Breast epithelium (tissue), 3 donors: ENCODE measurements around the gene TMX2.

Experiments used
- POLR2A ChIP-seq: fragments of 450-650 bp; IDR thresholded peaks from one replicate; pipeline ENCODE4 v1.6.1; 2016; ENCODE audit warnings: antibody characterized with exemption, mild to moderate bottlenecking, moderate library complexity
- POLR2AphosphoS5 ChIP-seq, 3 donors: sonication (generic); formaldehyde crosslinking; IDR thresholded peaks; one replicate each; pipeline ENCODE4 v1.6.1; 2017; ENCODE audit warnings: antibody characterized with exemption in 3 of 3
- TF ChIP-seq, protein P1 (sequence below), 3 donors: fragments of 450-650 bp; IDR thresholded peaks; one replicate each; pipeline ENCODE4 v1.5.1; 2016 to 2017; ENCODE audit warnings: antibody characterized with exemption in 3 of 3, mild to moderate bottlenecking in 3 of 3, moderate library complexity in 3 of 3

DNA sequence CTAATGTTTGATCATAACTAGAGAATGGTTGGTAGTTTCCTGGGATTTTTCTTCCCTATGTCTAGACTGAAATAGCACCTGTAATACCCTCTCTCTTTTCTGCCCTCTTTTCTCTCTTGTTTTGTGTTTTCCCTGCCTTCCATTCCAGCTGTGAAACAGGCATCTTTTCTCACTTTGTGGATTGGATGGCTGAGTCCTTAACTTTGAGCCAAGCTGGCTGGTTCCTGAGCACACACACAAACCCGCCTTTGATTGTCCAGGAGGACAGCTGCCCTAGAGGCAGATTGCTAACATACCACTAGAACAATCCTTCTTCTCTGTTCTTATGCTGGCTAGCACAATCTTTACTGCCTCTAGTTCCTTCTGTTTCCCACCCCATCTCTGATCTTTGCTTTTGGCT is 66.9 kb downstream of the TMX2 start:
- TF ChIP-seq POLR2AphosphoS5 (IDR thresholded peaks at IDR 0.05) (peak in 2 of 3 donors; percentile 62 to 77), POLR2A (no peak)
- TF ChIP-seq, protein P1, sequence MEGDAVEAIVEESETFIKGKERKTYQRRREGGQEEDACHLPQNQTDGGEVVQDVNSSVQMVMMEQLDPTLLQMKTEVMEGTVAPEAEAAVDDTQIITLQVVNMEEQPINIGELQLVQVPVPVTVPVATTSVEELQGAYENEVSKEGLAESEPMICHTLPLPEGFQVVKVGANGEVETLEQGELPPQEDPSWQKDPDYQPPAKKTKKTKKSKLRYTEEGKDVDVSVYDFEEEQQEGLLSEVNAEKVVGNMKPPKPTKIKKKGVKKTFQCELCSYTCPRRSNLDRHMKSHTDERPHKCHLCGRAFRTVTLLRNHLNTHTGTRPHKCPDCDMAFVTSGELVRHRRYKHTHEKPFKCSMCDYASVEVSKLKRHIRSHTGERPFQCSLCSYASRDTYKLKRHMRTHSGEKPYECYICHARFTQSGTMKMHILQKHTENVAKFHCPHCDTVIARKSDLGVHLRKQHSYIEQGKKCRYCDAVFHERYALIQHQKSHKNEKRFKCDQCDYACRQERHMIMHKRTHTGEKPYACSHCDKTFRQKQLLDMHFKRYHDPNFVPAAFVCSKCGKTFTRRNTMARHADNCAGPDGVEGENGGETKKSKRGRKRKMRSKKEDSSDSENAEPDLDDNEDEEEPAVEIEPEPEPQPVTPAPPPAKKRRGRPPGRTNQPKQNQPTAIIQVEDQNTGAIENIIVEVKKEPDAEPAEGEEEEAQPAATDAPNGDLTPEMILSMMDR (IDR thresholded peaks at IDR 0.05): peak in 1 of 3 donors; percentile 32
